HepG2 (cell line): ENCODE data around the gene MICA. TPM values are rescaled to one million over a fixed set of nuclear protein-coding genes. Genes with fewer than 3 reads are reported as not detected.

Source experiments
- ARID4A ChIP-seq: sonication (generic); formaldehyde crosslinking; IDR thresholded peaks from 2 replicates; pipeline ENCODE4 v1.5.0; 2020; ENCODE audit warnings: mild to moderate bottlenecking, missing genetic modification reagents, borderline replicate concordance
- HNF4A ChIP-seq: sonication (generic); formaldehyde crosslinking; IDR thresholded peaks from 2 replicates; pipeline ENCODE4 v1.4.0; 2020; ENCODE audit warnings: missing genetic modification reagents
- ZNF687 ChIP-seq: sonication (generic); formaldehyde crosslinking; IDR thresholded peaks from 2 replicates; pipeline ENCODE4 v1.5.1; 2020; ENCODE audit warnings: mild to moderate bottlenecking, missing genetic modification reagents, moderate library complexity
- ZNF709 ChIP-seq: sonication (generic); formaldehyde crosslinking; IDR thresholded peaks from 2 replicates; pipeline ENCODE4 v1.5.0; 2020; ENCODE audit warnings: mild to moderate bottlenecking, missing genetic modification reagents
- polyA plus RNA-seq, 8 experiments: library from polyadenylated mRNA; depleted of rRNA in 3 of 8; stranded (reverse) in 7 of 8; unstranded in 1 of 8; fragments of >200 nt; fragmentation: Illumina TruSeq in 4 of 8; extraction: Trizol in 4 of 8; gene quantifications; 2 replicates each; pipeline versions ENCODE4 v1.2.1 to v1.2.3, GENCODE V29; 2011 to 2016; ENCODE audit warnings: low read depth in 4 of 8, missing spikeins in 1 of 8, mixed read lengths in 1 of 8; ENCODE audit not compliant: insufficient read depth in 1 of 8
- total RNA-seq, 5 experiments: library from RNA; depleted of rRNA; stranded (reverse); fragments of >200 nt; fragmentation: Illumina TruSeq; extraction: Trizol; gene quantifications; 2 replicates each; pipeline ENCODE4 v1.2.3, GENCODE V29; 2016; ENCODE audit warnings: low read depth in 1 of 5

MICA gene
- total and polyA plus RNA-seq, 2 of the 13 experiments (the other 11 are each of a cell fraction or from before 2014, with no cell fraction given): 21.6 to 38.1 TPM

GRCh38 chr6:31414148-31414770 lies 10.9 kb downstream of the MICA start (continued):
- TF ChIP-seq ZNF687 (CRISPR knock-in tag) (peak; percentile 68), ARID4A (CRISPR knock-in tag) (0 out of 2 replicates have a peak, but pooled peaks have one; percentile 18), ZNF709 (0 out of 2 replicates have a peak, but pooled peaks have one; percentile 26), HNF4A (CRISPR knock-in tag) (peak; percentile 21; the same call in 1 of the 2 replicates)
